22Rv1 (cell line): ENCODE measurements around the gene DLG4.

Experiments used
- ZFX ChIP-seq: fragments of 450-650 bp; IDR thresholded peaks from 2 replicates; pipeline ENCODE4 v1.6.1; 2017; ENCODE audit warnings: antibody characterized with exemption, borderline replicate concordance
- TF ChIP-seq, protein P1 (sequence below): fragments of 450-650 bp; IDR thresholded peaks from 2 replicates; pipeline ENCODE4 v1.5.1; 2017; ENCODE audit warnings: mild to moderate bottlenecking

DNA sequence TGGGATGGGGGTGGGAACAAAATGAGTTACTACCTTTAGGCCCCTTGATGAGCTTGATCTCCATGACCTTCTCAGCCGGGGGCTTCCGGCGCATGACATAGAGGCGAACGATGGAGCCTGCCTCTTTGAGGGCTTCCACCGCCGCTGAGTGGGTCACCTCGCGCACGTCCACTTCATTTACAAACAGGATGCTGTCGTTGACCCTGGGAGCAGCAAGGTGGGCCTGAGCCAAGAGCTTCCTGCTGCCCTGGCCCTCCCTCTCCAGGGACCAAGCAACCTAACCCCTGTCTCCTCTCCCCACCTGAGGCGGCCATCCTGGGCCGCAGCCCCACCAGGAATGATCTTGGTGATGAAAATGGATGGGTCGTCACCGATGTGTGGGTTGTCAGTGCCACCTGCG, 16.2 kb downstream of the DLG4 start:
- TF ChIP-seq, protein P1, sequence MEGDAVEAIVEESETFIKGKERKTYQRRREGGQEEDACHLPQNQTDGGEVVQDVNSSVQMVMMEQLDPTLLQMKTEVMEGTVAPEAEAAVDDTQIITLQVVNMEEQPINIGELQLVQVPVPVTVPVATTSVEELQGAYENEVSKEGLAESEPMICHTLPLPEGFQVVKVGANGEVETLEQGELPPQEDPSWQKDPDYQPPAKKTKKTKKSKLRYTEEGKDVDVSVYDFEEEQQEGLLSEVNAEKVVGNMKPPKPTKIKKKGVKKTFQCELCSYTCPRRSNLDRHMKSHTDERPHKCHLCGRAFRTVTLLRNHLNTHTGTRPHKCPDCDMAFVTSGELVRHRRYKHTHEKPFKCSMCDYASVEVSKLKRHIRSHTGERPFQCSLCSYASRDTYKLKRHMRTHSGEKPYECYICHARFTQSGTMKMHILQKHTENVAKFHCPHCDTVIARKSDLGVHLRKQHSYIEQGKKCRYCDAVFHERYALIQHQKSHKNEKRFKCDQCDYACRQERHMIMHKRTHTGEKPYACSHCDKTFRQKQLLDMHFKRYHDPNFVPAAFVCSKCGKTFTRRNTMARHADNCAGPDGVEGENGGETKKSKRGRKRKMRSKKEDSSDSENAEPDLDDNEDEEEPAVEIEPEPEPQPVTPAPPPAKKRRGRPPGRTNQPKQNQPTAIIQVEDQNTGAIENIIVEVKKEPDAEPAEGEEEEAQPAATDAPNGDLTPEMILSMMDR, result no peak
- TF ChIP-seq ZFX, result no peak
